WTC11 (cell line): ENCODE results near the gene TPK1.

Experiments
- FOXJ3 ChIP-seq: sonication (generic); formaldehyde crosslinking; IDR thresholded peaks from 2 replicates; pipeline ENCODE4 v1.9.0; 2021; ENCODE audit warnings: missing genetic modification reagents, mild to moderate bottlenecking, borderline replicate concordance
- GABPB1 ChIP-seq: sonication (generic); formaldehyde crosslinking; IDR thresholded peaks from 2 replicates; pipeline ENCODE4 v1.8.1; 2023; ENCODE audit warnings: mild to moderate bottlenecking, missing genetic modification reagents
- TF ChIP-seq, protein P1 (sequence below): sonication (generic); formaldehyde crosslinking; conservative IDR thresholded peaks from 2 replicates; pipeline ENCODE4 v1.8.1; 2023; ENCODE audit warnings: mild to moderate bottlenecking, low read depth, missing genetic modification reagents, moderate library complexity
- TF ChIP-seq, protein P2 (sequence below): fragments of 200-600 bp; IDR thresholded peaks from 2 replicates; pipeline ENCODE4 v1.8.0; 2022; ENCODE audit warnings: antibody characterized with exemption
- TF ChIP-seq, protein P3 (sequence below): sonication (generic); formaldehyde crosslinking; IDR thresholded peaks from 2 replicates; pipeline ENCODE4 v1.8.1; 2023; ENCODE audit warnings: mild to moderate bottlenecking, missing genetic modification reagents, moderate library complexity

DNA sequence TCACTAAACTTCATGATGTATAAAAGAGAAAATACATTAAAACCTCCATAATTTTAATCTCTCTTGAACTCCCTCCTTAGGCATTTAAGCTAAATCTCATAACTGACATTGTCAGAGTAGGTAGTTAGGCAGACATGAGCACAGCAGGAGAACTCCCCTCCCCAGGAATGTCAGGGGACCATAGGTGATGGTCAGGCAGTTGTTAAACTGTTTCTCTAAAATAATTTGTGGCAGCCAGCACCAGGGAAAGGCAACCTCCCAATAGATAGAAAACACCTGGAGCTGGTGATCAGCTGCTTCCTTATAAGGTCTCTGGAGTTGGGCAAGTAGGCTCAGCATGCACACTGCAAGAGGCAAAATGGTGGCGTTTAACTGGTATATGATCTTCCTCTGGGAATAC, 73.0 kb downstream of the TPK1 start:
- TF ChIP-seq GABPB1 (CRISPR knock-in tag) (no peak), FOXJ3 (CRISPR knock-in tag) (no peak)
- TF ChIP-seq, protein P1, sequence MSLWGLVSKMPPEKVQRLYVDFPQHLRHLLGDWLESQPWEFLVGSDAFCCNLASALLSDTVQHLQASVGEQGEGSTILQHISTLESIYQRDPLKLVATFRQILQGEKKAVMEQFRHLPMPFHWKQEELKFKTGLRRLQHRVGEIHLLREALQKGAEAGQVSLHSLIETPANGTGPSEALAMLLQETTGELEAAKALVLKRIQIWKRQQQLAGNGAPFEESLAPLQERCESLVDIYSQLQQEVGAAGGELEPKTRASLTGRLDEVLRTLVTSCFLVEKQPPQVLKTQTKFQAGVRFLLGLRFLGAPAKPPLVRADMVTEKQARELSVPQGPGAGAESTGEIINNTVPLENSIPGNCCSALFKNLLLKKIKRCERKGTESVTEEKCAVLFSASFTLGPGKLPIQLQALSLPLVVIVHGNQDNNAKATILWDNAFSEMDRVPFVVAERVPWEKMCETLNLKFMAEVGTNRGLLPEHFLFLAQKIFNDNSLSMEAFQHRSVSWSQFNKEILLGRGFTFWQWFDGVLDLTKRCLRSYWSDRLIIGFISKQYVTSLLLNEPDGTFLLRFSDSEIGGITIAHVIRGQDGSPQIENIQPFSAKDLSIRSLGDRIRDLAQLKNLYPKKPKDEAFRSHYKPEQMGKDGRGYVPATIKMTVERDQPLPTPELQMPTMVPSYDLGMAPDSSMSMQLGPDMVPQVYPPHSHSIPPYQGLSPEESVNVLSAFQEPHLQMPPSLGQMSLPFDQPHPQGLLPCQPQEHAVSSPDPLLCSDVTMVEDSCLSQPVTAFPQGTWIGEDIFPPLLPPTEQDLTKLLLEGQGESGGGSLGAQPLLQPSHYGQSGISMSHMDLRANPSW: no peak
- TF ChIP-seq, protein P2, sequence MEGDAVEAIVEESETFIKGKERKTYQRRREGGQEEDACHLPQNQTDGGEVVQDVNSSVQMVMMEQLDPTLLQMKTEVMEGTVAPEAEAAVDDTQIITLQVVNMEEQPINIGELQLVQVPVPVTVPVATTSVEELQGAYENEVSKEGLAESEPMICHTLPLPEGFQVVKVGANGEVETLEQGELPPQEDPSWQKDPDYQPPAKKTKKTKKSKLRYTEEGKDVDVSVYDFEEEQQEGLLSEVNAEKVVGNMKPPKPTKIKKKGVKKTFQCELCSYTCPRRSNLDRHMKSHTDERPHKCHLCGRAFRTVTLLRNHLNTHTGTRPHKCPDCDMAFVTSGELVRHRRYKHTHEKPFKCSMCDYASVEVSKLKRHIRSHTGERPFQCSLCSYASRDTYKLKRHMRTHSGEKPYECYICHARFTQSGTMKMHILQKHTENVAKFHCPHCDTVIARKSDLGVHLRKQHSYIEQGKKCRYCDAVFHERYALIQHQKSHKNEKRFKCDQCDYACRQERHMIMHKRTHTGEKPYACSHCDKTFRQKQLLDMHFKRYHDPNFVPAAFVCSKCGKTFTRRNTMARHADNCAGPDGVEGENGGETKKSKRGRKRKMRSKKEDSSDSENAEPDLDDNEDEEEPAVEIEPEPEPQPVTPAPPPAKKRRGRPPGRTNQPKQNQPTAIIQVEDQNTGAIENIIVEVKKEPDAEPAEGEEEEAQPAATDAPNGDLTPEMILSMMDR: no peak
- TF ChIP-seq, protein P3, sequence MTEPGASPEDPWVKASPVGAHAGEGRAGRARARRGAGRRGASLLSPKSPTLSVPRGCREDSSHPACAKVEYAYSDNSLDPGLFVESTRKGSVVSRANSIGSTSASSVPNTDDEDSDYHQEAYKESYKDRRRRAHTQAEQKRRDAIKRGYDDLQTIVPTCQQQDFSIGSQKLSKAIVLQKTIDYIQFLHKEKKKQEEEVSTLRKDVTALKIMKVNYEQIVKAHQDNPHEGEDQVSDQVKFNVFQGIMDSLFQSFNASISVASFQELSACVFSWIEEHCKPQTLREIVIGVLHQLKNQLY (CRISPR knock-in tag): no peak
